Activated CD4-positive, alpha-beta T cell treated with anti-CD3 and anti-CD28 coated beads, Interleukin-2, amount 50 U/mL, for 24 hours (primary cell): ENCODE measurements around the gene ME1.
A peak's percentile ranks its signal among the peaks of the same experiment; 100 is the strongest.
"Not testable (repeated sequence)": the region's sequence is repeated elsewhere in the genome, so short reads cannot be mapped to it uniquely, and the experiment has no call there.

Experiments used
- DNase-seq, 2 donors: peaks; one replicate each; pipeline ENCODE4 v3.0.0-alpha.2; 2020; ENCODE audit warnings: low read depth in 1 of 2, low spot score in 1 of 2

Gene ME1

DNA sequence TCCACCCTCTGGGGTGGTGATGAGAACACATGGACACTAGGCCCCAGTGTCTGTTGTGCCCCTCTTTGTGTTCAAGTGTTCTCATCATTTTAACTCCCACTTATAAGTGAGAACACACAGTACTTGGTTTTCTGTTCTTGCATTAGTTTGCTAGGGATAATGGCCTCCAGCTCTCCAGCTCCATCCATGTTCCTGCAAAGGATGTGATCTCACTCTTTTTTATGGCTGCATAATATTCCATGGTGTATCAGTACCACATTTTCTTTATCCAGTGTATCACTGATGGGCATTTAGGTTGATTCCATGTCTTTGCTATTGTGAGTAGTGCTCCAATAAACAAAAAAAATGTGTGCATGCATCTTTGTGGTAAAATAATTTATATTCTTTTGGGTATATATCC lies 170.3 kb downstream of the ME1 start:
- no peak for DNase-seq

- DNase-seq: no peak
Measured at GRCh38 chr6:83258517-83258916, 172.3 kb downstream of the ME1 start.

DNA sequence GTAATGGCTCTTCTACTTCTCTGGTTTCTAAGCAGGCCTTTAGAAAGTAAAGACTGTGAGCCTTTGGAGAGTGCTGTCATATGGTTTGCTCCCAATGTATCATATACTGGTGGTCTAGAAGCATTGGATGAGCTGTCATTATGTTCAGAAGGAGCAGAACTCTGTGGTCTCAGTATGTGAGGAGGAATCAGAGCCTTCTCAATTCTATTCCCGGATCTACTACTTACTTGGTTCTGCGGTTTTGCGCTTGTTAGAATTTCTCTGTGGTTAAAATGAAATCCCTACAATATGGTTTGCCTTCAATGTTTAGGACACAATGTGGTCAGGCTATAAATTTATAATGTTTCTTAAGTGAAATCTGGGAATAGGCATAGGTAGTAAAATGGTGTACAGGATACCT lies 173.1 kb downstream of the ME1 start:
- no peak for DNase-seq

GRCh38 chr6:83256719-83257118 lies 174.1 kb downstream of the ME1 start:
- not testable (repeated sequence) for DNase-seq

DNA sequence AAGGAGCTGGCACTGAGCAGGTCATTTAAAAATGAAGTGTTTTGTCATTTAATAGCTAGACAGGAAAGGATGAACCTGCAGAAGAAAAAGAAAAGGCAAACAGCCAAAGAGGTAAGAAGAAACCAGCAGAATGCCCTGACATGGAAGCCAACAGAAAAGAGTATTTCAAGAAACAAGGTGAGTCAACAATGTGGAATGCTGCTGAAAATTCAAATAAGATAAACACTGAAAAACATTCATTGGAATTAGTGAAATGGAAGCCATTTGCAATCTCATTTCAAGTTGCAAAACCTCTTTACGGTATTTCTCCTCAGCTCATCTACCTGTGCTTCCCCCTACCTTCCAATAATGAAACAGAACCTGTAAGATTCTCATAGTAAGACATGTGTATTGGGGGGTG lies 178.1 kb downstream of the ME1 start:
- no peak for DNase-seq

GRCh38 chr6:83250235-83250634 lies 180.6 kb downstream of the ME1 start:
- DNase-seq: no peak

GRCh38 chr6:83247471-83247870 lies 183.4 kb downstream of the ME1 start:
- DNase-seq: no peak

DNA sequence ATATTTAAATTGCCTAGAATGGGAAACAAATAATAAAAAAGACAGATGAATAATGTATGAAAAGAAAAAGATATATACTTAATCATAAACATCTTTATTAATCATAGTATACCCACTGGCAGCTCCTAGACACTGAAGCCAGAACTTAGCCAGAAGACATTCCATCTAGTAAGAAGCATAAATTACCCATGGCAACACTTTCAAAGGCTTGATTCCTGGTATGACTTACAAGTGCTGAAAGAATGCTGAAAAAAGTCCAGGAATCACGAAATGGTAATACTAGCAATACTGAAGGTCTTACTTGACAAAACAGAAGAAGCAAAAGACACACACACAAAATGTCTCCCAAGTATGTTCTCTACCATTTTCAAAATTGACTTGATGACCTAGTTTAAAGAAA lies 199.7 kb downstream of the ME1 start:
- DNase-seq: no peak

GRCh38 chr6:83226517-83226916 lies 204.3 kb downstream of the ME1 start:
- DNase-seq: no peak

- no peak for DNase-seq
Measured at GRCh38 chr6:83221889-83222479, 208.9 kb downstream of the ME1 start.

GRCh38 chr6:83221276-83221675 lies 209.6 kb downstream of the ME1 start:
- DNase-seq: no peak

GRCh38 chr6:83220121-83220520 lies 210.7 kb downstream of the ME1 start:
- DNase-seq: no peak

DNA sequence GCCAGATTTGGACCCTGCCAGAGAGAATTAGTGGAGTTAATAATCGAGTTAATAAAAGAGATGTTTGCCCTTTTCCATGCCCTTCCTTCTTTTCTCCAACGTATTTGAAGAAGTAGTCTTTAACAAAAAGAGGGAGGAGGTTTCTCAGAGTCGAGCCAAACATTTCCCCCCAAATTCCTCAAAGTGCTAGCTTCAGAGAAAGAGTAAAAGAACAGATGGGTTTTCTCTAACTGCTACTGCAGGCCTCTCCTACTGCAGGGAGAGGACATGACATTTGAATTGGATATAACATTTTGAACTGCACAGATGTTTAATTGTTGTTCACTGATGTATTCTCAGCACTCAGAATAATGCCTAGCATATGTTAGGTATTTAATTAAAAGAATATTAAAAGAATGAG lies 212.2 kb downstream of the ME1 start:
- DNase-seq: no peak

DNA sequence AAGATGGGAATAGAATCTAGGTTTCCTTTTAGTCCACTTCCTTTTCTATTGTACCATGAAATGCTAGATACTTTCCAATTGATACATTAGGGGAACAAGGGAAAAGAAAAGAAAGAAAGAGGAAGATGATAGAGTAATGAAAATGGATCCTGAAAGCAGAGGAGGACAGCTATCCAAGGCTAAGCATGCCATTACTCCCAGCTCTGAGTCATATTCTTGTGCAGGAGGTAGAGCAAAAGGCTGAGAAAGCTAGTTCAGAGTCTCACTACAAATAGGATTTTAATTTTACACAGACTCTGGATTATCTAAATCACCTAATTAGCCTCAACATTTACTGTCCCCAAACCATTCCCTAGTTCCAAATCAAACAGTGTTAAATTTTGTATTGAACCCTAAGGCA lies 214.0 kb downstream of the ME1 start:
- no peak for DNase-seq

- peak in 1 of 2 donors; percentile 46 for DNase-seq
Measured at GRCh38 chr6:83215131-83216047, 215.5 kb downstream of the ME1 start.

DNA sequence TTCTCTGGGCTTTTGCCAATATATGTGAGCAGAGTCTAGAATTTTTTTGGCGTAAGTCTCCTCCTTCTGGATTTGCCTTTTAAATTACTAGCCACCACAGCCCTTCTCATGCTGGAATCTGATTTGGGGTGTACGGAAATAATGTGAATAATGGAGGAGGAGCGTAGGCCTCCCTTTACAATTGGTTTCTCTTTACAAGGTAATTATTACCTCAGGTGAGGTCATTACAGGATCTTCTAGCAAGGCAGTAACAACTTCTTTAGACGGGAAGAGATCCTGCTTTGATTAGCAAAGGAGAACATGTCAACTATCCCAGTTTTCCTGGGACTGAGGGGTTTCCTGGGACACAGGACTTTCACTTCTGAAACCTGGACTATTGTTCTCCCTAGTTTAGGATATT lies 228.8 kb downstream of the ME1 start:
- DNase-seq: no peak

- no peak for DNase-seq
Measured at GRCh38 chr6:83199863-83200225, 231.0 kb downstream of the ME1 start.

- no peak for DNase-seq
Measured at GRCh38 chr6:83199173-83199862, 231.5 kb downstream of the ME1 start.

DNA sequence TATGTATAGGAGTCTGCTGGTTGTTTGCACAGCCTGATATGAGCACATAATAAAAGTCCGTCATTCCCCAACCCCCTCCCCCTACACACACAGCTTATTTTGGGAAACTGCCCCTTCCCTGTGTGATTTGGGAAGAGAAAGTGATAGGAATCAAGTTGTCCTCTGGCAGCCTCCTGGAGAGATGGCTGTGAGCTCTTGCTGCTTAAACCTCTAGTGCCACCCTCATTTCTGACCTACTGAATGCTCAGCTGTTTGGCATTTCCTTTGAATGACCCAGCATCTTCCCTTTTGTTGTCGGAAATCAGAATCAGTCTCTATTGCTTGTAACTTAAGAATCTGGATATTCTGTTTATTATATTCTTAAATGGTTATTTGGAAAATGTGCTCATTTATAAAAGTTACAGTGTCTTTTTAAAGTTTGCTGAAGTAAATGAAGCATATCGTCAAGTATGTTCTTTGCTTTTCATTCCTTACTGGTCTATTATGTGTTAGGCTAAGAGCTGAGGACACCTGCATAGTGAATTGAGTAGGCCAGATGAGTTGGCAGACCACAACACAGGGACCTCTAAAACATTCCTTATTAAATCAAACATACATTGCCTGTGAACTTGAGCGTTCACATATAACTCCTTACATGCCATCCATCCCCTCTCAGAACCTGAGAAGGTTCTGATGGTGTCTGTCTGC lies 232.2 kb downstream of the ME1 start:
- DNase-seq: no peak

DNA sequence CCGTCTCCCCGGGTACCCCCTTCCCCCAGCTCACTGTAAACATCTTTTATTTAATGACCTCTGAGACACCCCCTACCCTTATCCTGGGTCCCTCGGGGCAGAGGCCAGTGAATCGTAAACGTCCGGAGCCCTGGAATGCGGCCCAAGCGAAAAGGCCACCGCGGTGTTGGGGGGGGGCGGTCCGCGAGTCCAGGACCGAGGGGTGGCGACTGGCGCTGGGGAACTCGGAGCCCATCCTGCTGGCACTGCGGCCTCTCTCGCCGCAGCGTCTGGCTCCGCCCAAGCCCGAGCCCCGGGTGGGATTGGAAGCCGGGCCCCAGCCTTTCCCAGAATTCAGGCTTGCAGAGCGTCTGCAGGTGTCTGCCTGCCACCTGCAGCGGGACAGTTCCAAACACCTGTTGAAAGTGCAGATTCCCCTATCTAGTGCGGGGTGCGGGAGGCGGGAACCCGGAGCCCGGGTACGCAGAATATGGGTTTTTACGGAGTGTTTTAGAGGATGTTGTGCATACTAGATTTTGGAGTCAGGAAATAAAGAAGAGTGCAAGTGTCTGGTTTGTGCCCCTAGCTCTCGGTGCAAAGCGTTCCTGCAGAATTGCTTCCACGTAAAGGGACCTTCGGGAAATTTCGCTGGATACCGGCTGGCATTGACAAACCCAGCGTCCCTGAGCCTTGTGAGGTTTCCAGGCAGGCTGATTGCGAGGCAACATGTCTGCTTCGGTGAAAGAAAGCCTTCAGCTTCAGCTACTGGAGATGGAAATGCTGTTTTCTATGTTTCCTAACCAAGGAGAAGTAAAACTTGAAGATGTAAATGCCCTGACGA lies 236.9 kb downstream of the ME1 start:
- DNase-seq: no peak
